NCI-H1930 (cell line): Measurements from ENCODE around the gene ATP6V1A.
"Not testable (repeated sequence)": the region's sequence is repeated elsewhere in the genome, so short reads cannot be mapped to it uniquely, and the experiment has no call there.

Experiments
- DNase-seq, 2 experiments: peaks; one replicate each; lab custom pipeline; 2025; lab: John Stamatoyannopoulos, UW

ATP6V1A gene

GRCh38 chr3:113828600-113828999 lies 81.8 kb downstream of the ATP6V1A start:
- no peak for DNase-seq

DNA sequence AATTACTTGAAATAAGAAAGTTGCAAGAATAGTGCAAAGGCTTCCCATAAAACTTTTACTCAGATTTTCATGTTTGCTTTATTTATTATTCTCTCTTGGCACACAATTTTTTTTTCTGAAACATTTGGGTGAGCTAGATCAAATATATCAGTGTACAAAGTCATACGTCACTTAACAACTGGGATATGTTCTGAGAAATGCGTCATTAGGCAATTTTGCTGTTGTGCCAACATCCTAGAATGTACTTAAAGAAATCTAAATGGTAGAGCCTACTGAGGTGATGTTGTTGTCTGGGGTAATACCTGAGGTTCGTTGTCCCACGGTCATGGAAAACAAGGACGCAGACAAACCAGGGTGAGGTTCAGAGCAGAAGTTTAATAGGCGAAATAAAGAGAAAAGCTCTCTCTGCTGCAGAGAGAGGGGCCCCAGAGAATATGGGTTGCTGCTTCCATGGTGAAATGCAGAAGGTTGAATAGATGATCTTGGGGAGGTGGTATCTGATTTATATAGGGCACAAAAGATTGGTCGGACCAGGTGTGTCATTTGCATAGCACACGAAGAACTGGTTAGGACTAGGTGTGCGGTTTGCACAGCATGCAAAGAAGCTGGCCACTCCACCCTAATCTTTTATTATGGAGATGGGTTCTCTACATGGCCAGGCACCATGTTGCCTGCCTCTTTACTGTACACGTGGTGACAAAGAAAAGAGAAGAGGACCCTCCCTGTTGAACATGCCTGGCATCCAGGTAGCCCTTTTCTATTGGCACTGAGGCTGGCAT lies 82.9 kb downstream of the ATP6V1A start:
- DNase-seq = no peak

- DNase-seq = no peak
These were observed 84.2 kb downstream of the ATP6V1A start for GRCh38 chr3:113831103-113831355.

GRCh38 chr3:113832477-113833164 lies 85.8 kb downstream of the ATP6V1A start:
- no peak for DNase-seq

DNA sequence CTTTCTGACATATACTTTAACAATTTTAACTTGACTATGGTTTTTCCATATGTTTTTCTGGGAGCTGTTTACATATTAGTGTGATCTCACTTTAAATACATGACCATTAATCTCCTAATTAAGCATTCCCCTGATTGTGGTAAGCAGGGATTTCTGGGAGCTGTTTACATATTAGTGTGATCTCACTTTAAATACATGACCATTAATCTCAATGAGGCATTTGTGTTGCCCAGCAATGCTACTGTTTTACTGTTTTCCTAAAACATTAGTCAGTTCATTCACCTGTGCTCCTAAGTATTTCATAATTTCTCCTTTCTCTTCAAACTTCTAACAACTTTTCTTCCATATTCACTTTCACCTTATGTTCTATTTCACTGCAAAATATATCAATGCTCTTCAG lies 88.1 kb downstream of the ATP6V1A start:
- no peak for DNase-seq

- peak; percentile 72 to 79 for DNase-seq
These were observed 91.9 kb downstream of the ATP6V1A start, which contains the start of gene GRAMD1C for GRCh38 chr3:113838631-113839209. GRAMD1C (plus strand) TSS chr3:113838788; CDS start chr3:113838910, 122 bp downstream.

GRCh38 chr3:113839551-113839950 lies 92.7 kb downstream of the ATP6V1A start:
- DNase-seq = no peak

DNA sequence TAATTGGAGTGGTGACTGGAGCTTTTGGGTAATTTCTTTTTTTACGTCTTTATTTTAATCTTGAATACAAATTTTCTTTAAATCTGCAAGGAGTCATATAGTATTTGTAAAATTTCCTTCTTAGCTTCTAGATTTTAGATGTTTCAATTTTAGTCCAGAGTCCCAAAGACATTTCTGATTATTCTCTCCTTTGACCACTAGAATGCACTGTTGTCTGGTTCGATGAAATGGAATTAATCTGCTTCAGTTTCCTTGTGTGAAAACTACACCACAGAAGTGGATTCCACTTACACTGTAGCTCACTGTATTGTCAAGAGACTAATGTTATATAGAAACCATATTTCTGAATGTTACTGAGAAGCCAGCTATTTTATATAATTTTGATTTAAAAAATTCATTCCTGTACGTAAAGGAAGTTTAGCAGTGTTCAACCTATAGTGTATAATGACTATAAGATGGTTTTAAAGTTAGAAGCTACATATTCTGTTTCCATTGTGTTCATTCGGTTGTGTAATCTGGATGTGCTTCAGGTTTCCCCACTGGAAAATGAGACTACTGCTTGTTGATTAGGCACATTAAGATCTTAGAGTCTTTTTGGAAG lies 97.9 kb downstream of the ATP6V1A start:
- DNase-seq = peak in 1 of 2 experiments; percentile 6

- no peak for DNase-seq
These were observed 100.4 kb downstream of the ATP6V1A start for GRCh38 chr3:113847247-113847646.

DNA sequence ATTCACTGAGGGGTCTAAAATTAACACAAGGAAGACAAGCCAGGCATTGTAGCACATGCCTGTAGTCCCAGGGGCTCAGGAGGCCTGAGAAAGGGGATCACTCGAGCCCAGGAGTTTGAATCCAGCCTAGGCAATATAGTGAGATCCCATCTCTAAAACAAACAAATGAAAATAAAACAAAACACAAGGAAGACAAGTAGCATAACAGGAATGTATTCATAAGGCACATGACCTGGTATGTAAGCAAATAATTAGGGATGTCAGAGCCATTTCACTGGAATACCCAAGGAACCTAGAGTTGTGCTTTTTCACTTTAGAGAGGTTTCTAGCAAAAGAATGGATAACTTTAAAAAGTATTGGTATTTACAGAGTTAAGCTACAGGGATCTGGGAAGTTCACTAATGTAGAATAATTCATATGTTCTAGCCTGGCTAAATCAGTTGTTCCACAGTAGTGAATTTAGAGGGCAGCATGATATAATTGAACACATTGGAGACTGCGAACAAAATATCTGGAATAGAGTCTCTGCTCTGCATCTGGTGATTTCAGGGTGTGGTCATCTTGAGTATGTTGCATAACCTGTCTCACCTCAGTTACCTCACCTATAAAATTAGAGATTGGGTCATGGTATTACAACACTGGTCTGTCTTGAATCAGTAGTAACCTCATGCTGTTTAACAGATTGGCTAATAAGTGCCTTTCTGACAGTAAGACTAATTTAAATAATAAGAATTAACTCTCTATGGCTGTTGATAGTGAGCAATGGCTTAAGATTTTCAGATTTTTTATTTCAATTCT lies 101.0 kb downstream of the ATP6V1A start:
- no peak for DNase-seq

DNA sequence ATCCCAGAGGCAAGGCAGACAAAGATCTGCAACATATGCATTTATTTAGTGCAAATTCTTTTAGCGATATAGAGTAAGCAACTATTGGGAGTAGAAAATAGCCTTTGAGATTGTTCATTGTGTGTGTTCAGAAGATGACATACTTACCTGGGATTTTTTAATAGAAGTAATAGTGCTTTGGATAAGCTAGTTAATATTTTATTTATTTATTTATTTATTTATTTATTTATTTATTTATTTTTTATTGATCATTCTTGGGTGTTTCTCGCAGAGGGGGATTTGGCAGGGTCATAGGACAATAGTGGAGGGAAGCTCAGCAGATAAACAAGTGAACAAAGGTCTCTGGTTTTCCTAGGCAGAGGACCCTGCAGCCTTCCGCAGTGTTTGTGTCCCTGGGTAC lies 102.2 kb downstream of the ATP6V1A start:
- DNase-seq = not testable (repeated sequence)

GRCh38 chr3:113849841-113850240 lies 103.0 kb downstream of the ATP6V1A start:
- not testable (repeated sequence) for DNase-seq

DNA sequence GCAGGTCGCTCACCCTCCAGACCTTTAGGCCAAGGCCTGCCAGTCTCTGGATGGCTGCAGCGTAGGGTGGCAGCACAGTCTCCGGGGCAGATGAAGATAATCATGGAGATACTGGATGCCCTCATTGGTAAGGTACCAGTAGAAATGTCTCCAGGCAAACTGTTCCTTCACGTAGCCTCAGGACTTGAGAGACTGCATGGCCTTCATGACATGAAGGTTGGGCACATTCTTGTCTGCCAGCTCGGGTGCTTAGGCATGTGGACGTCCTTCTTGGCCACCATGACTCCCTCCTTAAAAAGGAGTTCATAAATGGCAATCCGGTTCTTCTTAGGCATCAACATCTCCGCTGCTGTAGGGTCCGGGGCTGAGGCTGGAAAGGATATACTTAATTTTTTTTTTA lies 103.6 kb downstream of the ATP6V1A start:
- DNase-seq = not testable (repeated sequence)

DNA sequence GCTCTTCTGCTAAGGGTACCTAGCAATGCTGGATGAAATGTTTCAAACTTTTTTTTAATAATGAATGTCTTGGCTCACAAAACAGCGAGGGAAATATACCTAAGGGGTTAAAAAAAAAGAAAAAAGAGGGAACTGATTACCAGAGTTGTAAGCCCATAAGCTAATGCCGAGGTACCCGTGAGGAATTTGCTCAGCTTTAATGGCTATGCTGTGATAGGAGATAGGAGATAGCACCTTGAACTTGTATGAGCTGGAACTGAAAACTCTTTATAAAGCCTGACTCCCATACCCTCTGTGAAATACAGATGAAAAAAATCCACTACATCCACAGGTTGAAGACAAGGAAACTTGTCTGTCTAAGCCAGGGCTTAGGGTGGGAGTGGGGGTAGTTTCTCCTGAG lies 105.7 kb downstream of the ATP6V1A start:
- DNase-seq = no peak
